Prostate gland (tissue), 2 donors: Measurements from ENCODE around the gene C2CD4C.

ENCODE experiments used
- POLR2A ChIP-seq: fragments of 450-650 bp; IDR thresholded peaks from one replicate; pipeline ENCODE4 v1.6.1; 2016; ENCODE audit warnings: antibody characterized with exemption, mild to moderate bottlenecking
- TF ChIP-seq, protein P1 (sequence below), 4 experiments: fragments of 200-600 bp in 2 of 4; fragments of 450-650 bp in 2 of 4; sonication (generic) in 2 of 4; IDR thresholded peaks; 1 replicate in 3 of 4; 2 replicates in 1 of 4; pipeline ENCODE4 v1.5.1; 2016 to 2019; ENCODE audit warnings: antibody characterized with exemption in 4 of 4, mild to moderate bottlenecking in 2 of 4, moderate library complexity in 2 of 4

DNA sequence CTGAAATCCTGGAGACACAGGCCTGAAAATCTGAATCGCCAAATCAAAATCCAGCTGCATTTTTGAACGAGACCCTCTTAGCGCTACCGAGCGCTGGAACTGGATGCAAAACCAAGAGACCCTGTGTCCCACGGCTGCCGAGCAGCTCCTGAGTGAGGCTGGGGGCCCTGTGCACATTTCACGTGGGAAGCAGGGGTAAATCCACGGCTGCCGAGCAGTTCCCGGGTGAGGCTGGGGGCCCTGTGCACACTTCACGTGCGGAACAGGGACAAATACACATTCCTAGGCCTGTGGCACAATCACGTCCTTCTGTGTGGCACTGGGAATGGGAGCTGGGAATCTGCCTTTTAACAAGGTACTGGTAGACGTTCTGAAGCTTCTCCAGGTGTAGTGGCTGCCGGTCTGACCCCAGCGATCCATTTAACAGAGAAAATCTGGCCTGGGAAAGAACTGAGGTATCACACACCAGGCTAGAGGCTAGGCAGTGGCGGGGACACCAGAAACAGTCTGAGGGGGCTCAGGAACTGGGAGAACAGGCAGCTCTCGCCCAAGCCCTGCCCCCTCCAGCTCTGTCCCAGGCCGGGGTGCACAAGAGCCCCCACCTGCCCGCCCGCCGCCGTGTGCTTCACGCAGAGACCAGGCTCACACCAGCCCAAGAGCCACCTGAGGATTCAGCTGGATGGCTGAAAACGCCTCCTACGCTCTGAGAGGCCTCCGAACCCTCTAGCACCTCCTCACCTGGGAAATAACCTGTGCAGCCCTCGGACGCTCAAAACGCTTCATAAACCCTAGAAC is 11.0 kb upstream of the C2CD4C start:
- TF ChIP-seq, protein P1, sequence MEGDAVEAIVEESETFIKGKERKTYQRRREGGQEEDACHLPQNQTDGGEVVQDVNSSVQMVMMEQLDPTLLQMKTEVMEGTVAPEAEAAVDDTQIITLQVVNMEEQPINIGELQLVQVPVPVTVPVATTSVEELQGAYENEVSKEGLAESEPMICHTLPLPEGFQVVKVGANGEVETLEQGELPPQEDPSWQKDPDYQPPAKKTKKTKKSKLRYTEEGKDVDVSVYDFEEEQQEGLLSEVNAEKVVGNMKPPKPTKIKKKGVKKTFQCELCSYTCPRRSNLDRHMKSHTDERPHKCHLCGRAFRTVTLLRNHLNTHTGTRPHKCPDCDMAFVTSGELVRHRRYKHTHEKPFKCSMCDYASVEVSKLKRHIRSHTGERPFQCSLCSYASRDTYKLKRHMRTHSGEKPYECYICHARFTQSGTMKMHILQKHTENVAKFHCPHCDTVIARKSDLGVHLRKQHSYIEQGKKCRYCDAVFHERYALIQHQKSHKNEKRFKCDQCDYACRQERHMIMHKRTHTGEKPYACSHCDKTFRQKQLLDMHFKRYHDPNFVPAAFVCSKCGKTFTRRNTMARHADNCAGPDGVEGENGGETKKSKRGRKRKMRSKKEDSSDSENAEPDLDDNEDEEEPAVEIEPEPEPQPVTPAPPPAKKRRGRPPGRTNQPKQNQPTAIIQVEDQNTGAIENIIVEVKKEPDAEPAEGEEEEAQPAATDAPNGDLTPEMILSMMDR (IDR thresholded peaks at IDR 0.05): no peak
- TF ChIP-seq POLR2A: no peak
